ENCODE measurements around the gene MAP3K8.
A peak's percentile ranks its signal among the peaks of the same experiment; 100 is the strongest.

The MAP3K8 gene

DNA sequence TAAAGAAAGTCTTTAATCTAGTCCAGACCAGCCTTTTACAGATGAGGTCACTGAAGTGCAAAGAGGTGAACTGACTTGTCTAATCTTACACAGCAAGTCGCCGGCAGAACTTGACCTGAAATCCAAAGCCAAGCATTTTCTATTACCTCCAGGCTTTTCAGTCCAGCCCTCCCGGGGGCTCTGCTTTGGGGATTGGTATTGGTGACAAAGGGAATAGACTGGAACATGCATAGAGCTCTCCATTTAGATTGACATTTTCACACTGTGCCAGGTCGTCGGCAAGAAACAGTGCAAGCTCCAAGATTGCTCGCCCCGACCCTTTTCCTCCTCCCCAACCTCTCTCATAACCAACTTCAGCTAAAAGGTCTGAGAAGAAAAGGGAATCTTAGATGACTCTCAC is 42.7 kb upstream of the MAP3K8 start:
- TF ChIP-seq, protein P1, sequence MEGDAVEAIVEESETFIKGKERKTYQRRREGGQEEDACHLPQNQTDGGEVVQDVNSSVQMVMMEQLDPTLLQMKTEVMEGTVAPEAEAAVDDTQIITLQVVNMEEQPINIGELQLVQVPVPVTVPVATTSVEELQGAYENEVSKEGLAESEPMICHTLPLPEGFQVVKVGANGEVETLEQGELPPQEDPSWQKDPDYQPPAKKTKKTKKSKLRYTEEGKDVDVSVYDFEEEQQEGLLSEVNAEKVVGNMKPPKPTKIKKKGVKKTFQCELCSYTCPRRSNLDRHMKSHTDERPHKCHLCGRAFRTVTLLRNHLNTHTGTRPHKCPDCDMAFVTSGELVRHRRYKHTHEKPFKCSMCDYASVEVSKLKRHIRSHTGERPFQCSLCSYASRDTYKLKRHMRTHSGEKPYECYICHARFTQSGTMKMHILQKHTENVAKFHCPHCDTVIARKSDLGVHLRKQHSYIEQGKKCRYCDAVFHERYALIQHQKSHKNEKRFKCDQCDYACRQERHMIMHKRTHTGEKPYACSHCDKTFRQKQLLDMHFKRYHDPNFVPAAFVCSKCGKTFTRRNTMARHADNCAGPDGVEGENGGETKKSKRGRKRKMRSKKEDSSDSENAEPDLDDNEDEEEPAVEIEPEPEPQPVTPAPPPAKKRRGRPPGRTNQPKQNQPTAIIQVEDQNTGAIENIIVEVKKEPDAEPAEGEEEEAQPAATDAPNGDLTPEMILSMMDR (conservative IDR thresholded peaks at IDR 0.05; ENCODE audit: low read length), result no peak
- DNase-seq (ENCODE audit: low read depth), result no peak
- H3K4me3 ChIP-seq (ENCODE audit: low read length), result no peak overlapping the region

DNA sequence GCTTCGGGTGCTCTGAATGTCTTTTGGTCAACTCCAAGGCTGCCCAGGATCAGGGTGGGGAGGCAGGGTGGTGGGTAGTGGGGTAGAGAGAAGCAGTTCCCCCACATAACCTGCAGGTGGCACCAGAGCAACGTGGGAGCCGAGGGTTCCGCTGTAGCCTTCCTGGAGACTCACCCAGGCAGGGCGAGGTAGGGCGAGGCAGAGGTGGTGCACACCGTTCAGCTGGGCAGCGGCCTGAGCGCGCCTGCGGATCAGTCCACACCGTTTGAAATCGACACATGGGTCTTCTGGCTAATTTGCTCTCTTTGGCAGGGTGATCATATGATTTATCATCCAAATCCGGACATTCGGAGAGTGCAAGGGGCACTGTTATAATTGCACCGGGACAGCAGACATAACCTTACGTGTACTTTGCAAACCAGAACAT is 41.4 kb upstream of the MAP3K8 start:
- no peak overlapping the region for H3K4me3 ChIP-seq (ENCODE audit: low read length)
- TF ChIP-seq, protein P1 (conservative IDR thresholded peaks at IDR 0.05; ENCODE audit: low read length), result peak; percentile 94
- peak; percentile 45 for DNase-seq (ENCODE audit: low read depth)

DNA sequence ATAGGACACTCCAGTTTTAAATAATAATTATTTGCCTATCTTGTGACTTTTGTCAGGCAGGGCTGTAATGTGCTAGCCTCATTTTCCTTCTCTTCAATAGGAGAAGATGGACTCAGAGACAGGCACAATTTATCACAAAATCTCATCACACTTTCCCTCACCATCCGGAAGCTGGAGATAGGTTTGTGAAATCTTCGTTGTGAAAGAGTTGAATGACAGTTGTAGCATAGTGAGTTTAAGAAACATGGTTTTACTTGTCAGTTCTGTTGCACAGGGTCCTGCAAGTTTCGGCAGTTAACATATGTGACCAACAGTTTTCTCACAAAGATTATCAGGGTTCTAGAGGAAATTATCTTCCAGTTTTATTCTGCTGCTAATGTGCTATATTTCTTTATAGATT is 37.7 kb upstream of the MAP3K8 start:
- TF ChIP-seq, protein P1 (conservative IDR thresholded peaks at IDR 0.05; ENCODE audit: low read length), result no peak

DNA sequence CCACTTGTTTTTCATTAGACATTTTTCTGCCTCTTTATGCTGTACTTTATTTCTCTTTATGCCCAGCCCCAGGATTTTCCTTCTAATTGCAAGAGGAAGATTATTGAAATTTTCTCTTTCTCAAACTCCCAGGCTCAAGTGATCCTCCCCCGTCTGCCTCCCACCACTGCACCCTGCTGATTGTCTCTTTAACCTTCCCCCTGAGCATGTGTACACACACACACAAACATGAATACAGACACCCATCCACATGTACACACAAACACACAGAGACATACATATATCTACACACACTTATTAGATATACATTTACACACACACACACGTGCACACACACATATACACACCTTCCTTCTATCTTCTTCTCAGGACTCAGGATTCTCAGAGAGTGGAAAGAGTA is 37.3 kb upstream of the MAP3K8 start:
- no peak overlapping the region for H3K4me3 ChIP-seq (ENCODE audit: low read length)
- TF ChIP-seq, protein P1 (conservative IDR thresholded peaks at IDR 0.05; ENCODE audit: low read length), result no peak

More for the DNA sequence above, 37.7 kb upstream of the MAP3K8 start:
- DNase-seq (ENCODE audit: low read depth), result no peak
- no peak overlapping the region for H3K4me3 ChIP-seq (ENCODE audit: low read length)

DNA sequence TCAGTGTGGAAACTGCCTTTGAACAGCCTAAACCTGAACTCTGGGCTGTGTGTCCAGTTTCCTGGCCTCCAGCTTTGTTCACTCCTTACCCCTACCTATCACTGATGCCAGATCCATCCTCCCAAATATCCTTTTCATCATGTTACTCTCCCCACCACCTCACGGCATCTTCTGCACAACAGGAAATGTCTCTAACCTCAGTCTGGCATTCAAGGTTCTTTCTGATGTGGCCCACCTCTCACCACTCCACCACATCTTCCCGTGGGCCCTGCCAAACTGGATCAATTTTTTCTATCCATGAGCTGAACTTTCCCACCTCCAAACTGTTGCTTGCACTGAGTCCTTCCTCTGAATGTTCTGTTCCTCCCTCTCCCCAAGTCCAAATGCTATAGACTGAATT is 35.8 kb upstream of the MAP3K8 start:
- DNase-seq (ENCODE audit: low read depth), result no peak
- no peak overlapping the region for H3K4me3 ChIP-seq (ENCODE audit: low read length)
- TF ChIP-seq, protein P1 (conservative IDR thresholded peaks at IDR 0.05; ENCODE audit: low read length), result no peak

More for the DNA sequence above, 37.3 kb upstream of the MAP3K8 start:
- DNase-seq (ENCODE audit: low read depth), result no peak

DNA sequence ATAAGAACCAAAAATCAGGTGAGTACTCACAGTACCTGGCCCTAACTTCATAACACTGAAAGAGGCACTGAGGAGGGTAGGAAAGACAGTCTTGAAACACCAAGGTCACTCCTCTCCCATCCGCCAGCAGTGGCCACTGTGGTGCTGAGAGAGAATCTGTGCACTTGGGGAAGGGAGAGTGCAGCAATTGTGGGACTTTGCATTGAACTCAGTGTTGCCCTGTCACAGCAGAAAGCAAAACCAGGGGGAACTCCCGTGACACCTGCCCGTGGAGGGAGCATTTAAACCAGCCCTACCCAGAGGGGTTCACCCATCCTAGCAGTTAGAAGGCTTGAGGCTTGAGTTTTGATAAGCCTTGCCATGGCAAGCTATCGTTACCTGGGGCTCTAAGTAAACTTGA is 35.2 kb upstream of the MAP3K8 start:
- TF ChIP-seq, protein P1 (conservative IDR thresholded peaks at IDR 0.05; ENCODE audit: low read length), result no peak
- DNase-seq (ENCODE audit: low read depth), result no peak
- no peak overlapping the region for H3K4me3 ChIP-seq (ENCODE audit: low read length)

DNA sequence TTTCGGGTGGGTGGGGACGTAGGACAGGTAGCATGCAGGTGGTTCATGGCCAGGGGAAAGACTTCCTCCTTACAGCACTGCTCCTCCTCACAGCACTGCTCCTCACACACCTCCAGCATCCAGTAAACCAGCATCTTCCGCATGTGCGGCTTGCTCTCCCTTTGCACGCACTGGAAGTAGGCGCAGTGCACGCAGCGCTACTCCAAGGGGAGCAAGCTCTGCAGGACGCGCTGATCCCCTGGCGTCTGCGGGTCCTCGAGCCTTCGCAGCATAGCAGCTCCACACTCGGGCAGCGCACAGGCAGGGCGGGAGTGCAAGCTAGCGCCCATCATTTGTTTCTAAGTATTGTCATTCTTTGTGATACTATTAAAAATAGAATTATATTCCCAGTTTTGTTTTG is 30.5 kb upstream of the MAP3K8 start:
- TF ChIP-seq, protein P1 (conservative IDR thresholded peaks at IDR 0.05; ENCODE audit: low read length), result no peak
- no peak overlapping the region for H3K4me3 ChIP-seq (ENCODE audit: low read length)
- no peak for DNase-seq (ENCODE audit: low read depth)

Data from AG10803 (cell line).